OCI-LY3 (cell line): ENCODE data around the gene CRTAP.
"Not testable (repeated sequence)": the region's sequence is repeated elsewhere in the genome, so short reads cannot be mapped to it uniquely, and the experiment has no call there.

ENCODE experiments used
- H2AFZ ChIP-seq: fragments of 200-600, 300-600 bp; shearing (Covaris generic); 2 replicates; pipeline ENCODE4 v1.6.0; 2014; ENCODE audit warnings: antibody characterized with exemption, low read depth, low read length
- H3K27ac ChIP-seq: fragments of 200-600, 300-600 bp; sonication (generic); 2 replicates; pipeline ENCODE4 v1.5.1; 2014; ENCODE audit warnings: mild to moderate bottlenecking, low read length, moderate library complexity, mixed read lengths
- H3K27me3 ChIP-seq: fragments of 200-600, 300-600 bp; sonication (generic); 2 replicates; pipeline ENCODE4 v1.6.1; 2014; ENCODE audit warnings: low read depth, low read length, mixed read lengths
- H3K36me3 ChIP-seq: fragments of 200-600, 300-600 bp; sonication (generic); replicated peaks from 2 replicates; pipeline ENCODE3; 2014; ENCODE audit warnings: low read depth, low read length, mixed read lengths
- H3K4me1 ChIP-seq: fragments of 300-600, 200-600 bp; sonication (generic); 2 replicates; pipeline ENCODE4 v1.6.1; 2014; ENCODE audit warnings: low read length, mixed read lengths
- H3K4me2 ChIP-seq: fragments of 200-600, 300-600 bp; sonication (generic); 2 replicates; pipeline ENCODE4 v1.6.1; 2014; ENCODE audit warnings: low read length, mixed read lengths
- H3K4me3 ChIP-seq: fragments of 300-600, 200-600 bp; sonication (generic); 2 replicates; pipeline ENCODE4 v1.5.1; 2014; ENCODE audit warnings: antibody characterized with exemption, mild to moderate bottlenecking, low read length, moderate library complexity
- H3K79me2 ChIP-seq: fragments of 300-600, 200-600 bp; shearing (Covaris generic); 2 replicates; pipeline ENCODE4 v1.6.1; 2014; ENCODE audit warnings: mild to moderate bottlenecking, low read length, mixed read lengths
- H3K9ac ChIP-seq: fragments of 300-600, 200-600 bp; shearing (Covaris generic); 2 replicates; pipeline ENCODE4 v1.6.0; 2014; ENCODE audit warnings: mild to moderate bottlenecking, low read length, moderate library complexity
- H3K9me3 ChIP-seq: fragments of 200-600, 300-600 bp; shearing (Covaris generic); 2 replicates; pipeline ENCODE4 v1.6.1; 2014; ENCODE audit warnings: low read length, mixed read lengths; ENCODE audit not compliant: insufficient read depth
- H4K20me1 ChIP-seq: fragments of 200-600, 300-600 bp; sonication (generic); 2 replicates; pipeline ENCODE4 v1.6.1; 2016; ENCODE audit warnings: low read length, mixed read lengths; ENCODE audit not compliant: insufficient read depth
- EZH2phosphoT487 ChIP-seq: fragments of 200-600 bp; shearing (Covaris generic); IDR thresholded peaks from 2 replicates; pipeline ENCODE4 v1.6.1; 2018; ENCODE audit warnings: antibody characterized with exemption, mixed run types, low read depth
- TF ChIP-seq, protein P1 (sequence below): fragments of 200-600, 300-600 bp; sonication (generic); IDR thresholded peaks from 2 replicates; pipeline ENCODE4 v1.5.1; 2014; ENCODE audit warnings: antibody characterized with exemption, low read length, low read depth

Gene CRTAP

DNA sequence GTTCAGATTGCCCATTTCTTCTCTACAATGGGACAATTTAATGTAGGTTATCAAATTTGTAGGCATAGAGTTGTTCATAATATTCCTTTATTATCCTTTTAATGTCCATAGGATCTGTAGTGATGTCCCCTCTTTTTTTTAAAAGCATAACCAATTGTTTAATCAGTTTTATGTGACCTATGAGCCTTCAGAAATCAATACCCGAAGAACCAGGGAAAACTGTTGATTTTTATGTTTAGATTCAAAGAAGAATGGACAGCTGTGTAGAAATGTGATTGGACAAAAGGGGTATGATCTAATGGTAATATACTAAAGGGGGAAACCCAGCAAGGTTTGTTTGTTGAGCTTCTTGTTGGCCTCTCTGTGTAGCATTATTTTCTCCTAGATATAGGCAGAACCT is 65.3 kb downstream of the CRTAP start:
- TF ChIP-seq EZH2phosphoT487 = no peak
- TF ChIP-seq, protein P1, sequence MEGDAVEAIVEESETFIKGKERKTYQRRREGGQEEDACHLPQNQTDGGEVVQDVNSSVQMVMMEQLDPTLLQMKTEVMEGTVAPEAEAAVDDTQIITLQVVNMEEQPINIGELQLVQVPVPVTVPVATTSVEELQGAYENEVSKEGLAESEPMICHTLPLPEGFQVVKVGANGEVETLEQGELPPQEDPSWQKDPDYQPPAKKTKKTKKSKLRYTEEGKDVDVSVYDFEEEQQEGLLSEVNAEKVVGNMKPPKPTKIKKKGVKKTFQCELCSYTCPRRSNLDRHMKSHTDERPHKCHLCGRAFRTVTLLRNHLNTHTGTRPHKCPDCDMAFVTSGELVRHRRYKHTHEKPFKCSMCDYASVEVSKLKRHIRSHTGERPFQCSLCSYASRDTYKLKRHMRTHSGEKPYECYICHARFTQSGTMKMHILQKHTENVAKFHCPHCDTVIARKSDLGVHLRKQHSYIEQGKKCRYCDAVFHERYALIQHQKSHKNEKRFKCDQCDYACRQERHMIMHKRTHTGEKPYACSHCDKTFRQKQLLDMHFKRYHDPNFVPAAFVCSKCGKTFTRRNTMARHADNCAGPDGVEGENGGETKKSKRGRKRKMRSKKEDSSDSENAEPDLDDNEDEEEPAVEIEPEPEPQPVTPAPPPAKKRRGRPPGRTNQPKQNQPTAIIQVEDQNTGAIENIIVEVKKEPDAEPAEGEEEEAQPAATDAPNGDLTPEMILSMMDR = no peak
- Histone ChIP-seq H3K27me3 (no peaks in the 10 kb centered on the region), H3K27ac (no peak overlapping the region), H3K36me3 (no peaks in the 10 kb centered on the region), H3K9ac (no peak overlapping the region), H3K79me2 (no peaks in the 10 kb centered on the region), H3K9me3 (no peaks in the 10 kb centered on the region), H2AFZ (no peak overlapping the region), H3K4me2 (peak overlapping the region; percentile 16; the same call in 1 of the 2 replicates), H4K20me1 (no peaks in the 10 kb centered on the region), H3K4me1 (no peaks in the 10 kb centered on the region), H3K4me3 (no peak overlapping the region)

DNA sequence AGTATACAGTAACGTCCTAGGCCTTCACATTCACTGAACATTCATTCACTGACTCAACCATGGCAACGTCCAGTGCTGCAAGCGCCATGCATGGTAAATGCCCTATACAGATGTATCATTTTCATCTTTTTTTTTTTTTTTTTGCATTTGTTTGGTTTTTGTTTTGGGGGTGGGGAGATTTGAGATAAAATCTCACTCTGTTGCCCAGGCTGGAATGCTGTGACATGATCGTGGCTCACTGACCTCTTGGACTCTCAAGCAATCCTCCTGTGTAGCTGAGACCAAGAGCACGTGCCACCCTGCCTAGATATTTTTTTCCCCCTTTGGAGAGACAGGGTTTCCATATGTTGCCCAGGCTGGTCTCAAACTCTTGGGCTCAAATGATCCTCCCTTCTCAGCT is 67.4 kb downstream of the CRTAP start:
- H3K79me2 ChIP-seq = no peaks in the 10 kb centered on the region
- no peaks in the 10 kb centered on the region for H3K9me3 ChIP-seq
- H3K27ac ChIP-seq = no peak overlapping the region
- H4K20me1 ChIP-seq = no peaks in the 10 kb centered on the region
- no peak overlapping the region for H3K9ac ChIP-seq
- H3K4me2 ChIP-seq = no peak overlapping the region
- H3K4me3 ChIP-seq = no peak overlapping the region
- H2AFZ ChIP-seq = no peak overlapping the region
- no peak for TF ChIP-seq EZH2phosphoT487
- TF ChIP-seq, protein P1 = no peak
- H3K27me3 ChIP-seq = no peaks in the 10 kb centered on the region
- H3K36me3 ChIP-seq = no peaks in the 10 kb centered on the region
- H3K4me1 ChIP-seq = no peaks in the 10 kb centered on the region

DNA sequence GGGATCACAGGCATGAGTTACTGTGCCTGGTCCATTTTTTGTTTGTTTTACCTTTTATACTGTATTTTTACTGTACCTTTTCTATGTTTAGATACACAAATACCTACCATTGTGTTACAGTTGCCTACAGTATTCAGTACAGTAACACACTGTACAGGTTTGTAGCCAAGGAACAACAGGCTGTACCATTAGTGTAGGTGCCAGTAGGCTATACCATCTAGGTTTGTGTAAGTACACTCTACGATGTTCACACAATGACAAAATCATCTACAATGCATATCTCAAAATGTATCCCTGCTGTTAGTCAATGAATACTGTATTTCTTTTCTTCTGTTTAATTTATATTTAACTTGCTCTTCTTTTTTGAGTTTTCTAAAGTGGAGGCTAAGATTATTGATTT is 67.8 kb downstream of the CRTAP start:
- H4K20me1 ChIP-seq, H3K4me3 ChIP-seq, H3K9me3 ChIP-seq, H3K4me1 ChIP-seq, H3K27me3 ChIP-seq, H2AFZ ChIP-seq, H3K4me2 ChIP-seq, H3K36me3 ChIP-seq, H3K79me2 ChIP-seq, H3K9ac ChIP-seq, H3K27ac ChIP-seq: not testable (repeated sequence)

DNA sequence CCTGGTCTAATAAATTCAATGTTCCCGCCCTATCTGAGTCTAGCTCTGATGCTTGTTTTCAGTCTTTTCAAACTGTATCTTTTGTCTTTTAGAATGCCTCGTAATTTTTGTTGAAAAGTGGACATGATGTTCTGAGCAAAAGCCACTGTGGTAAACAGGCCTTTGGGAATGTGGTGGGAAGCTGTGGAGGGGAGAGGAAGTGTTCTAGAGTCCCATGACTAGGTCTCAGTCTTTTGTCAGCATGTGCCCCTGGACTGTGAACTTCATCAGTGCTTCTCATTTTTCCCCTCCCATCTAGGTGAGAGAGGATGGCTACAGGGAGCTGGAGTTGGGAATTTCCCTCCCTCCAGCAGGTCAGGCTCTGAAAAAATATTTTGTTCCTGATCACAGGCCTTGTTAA is 71.0 kb downstream of the CRTAP start:
- no peak overlapping the region for H3K9ac ChIP-seq
- no peaks in the 10 kb centered on the region for H3K4me1 ChIP-seq
- no peaks in the 10 kb centered on the region for H4K20me1 ChIP-seq
- no peak overlapping the region for H3K4me3 ChIP-seq
- H3K36me3 ChIP-seq = no peaks in the 10 kb centered on the region
- H2AFZ ChIP-seq = no peak overlapping the region
- no peaks in the 10 kb centered on the region for H3K79me2 ChIP-seq
- H3K9me3 ChIP-seq = no peaks in the 10 kb centered on the region
- no peaks in the 10 kb centered on the region for H3K27me3 ChIP-seq
- TF ChIP-seq, protein P1 = no peak
- no peak for TF ChIP-seq EZH2phosphoT487
- H3K27ac ChIP-seq = no peak overlapping the region
- H3K4me2 ChIP-seq = no peak overlapping the region
